Measurements from ENCODE around the gene DCAF17.

- TF ChIP-seq, protein P1, sequence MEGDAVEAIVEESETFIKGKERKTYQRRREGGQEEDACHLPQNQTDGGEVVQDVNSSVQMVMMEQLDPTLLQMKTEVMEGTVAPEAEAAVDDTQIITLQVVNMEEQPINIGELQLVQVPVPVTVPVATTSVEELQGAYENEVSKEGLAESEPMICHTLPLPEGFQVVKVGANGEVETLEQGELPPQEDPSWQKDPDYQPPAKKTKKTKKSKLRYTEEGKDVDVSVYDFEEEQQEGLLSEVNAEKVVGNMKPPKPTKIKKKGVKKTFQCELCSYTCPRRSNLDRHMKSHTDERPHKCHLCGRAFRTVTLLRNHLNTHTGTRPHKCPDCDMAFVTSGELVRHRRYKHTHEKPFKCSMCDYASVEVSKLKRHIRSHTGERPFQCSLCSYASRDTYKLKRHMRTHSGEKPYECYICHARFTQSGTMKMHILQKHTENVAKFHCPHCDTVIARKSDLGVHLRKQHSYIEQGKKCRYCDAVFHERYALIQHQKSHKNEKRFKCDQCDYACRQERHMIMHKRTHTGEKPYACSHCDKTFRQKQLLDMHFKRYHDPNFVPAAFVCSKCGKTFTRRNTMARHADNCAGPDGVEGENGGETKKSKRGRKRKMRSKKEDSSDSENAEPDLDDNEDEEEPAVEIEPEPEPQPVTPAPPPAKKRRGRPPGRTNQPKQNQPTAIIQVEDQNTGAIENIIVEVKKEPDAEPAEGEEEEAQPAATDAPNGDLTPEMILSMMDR (conservative IDR thresholded peaks at IDR 0.05), result no peak
- no peak for TF ChIP-seq ZFX (IDR thresholded peaks at IDR 0.05)
These were observed 43.0 kb upstream of the DCAF17 start for GRCh38 chr2:171390941-171391516.
